Fibroblast of villous mesenchyme (primary cell): Measurements from ENCODE around the gene NPHP1. TPM values are rescaled to one million over a fixed set of nuclear protein-coding genes. Genes with fewer than 3 reads are reported as not detected.
"Not testable (repeated sequence)": the region's sequence is repeated elsewhere in the genome, so short reads cannot be mapped to it uniquely, and the experiment has no call there.

Experiments
- DNase-seq: peaks from one replicate; pipeline ENCODE4 v3.0.0-alpha.2; 2010; ENCODE audit warnings: low read depth
- H3K4me3 ChIP-seq: 2 replicates; pipeline ENCODE4 v1.5.1; 2011; ENCODE audit warnings: low read depth, mild to moderate bottlenecking, low read length
- CTCF ChIP-seq: IDR thresholded peaks from 2 replicates; pipeline ENCODE4 v1.5.1; 2012; ENCODE audit warnings: low read depth, mild to moderate bottlenecking, low read length; ENCODE audit not compliant: insufficient read depth
- total RNA-seq: library from RNA; depleted of rRNA; stranded (reverse); fragments of >200 nt; gene quantifications from 2 replicates; pipeline ENCODE4 v1.2.3, GENCODE V29; 2012

The NPHP1 gene
- total RNA-seq, 1 donor = 4.3 TPM

- peak; percentile 41 for DNase-seq
- no peak for TF ChIP-seq CTCF
- H3K4me3 ChIP-seq = no peak overlapping the region
Measured at GRCh38 chr2:110173523-110173922, 31.3 kb downstream of the NPHP1 start.

DNA sequence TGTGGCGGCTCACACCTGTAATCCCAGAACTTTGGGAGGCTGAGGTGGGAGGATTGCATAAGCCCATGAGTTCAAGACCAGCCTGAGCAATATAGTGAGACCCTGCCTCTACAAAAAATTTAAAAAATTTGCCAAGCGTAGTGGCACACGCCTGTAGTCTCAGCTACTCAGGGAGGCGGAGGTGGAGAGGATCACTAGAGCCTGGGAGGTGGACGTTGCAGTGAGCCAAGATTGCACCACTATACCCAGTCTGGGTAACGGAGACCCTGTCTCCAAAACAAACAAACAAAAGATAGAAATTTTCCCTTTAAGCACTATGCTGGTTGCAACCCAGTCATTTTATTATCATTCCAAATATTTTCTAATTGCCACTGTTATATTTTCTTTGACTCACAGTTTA lies 32.3 kb downstream of the NPHP1 start:
- no peak for DNase-seq
- H3K4me3 ChIP-seq = no peak overlapping the region
- TF ChIP-seq CTCF = no peak

DNA sequence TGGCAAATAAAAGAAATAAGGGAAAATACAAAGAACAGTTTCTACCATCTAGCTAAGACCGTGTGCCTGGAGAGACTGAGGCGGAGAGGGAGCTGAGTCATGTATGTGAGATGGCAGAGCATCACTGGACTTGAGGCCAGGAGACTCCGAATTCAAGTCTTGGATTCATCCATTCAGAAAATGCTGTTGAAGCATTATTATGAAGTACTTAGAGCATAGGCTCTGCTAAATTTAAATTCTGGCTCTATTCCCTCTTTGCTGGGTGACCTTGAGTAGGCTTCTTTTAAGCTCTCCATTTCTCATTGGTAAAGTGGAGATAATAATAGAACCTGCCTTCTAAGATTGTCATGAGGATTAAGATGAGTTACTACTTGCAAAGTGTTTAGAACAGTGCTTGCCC lies 34.7 kb downstream of the NPHP1 start:
- TF ChIP-seq CTCF = no peak
- H3K4me3 ChIP-seq = no peak overlapping the region
- DNase-seq = no peak

- TF ChIP-seq CTCF = no peak
- no peak for DNase-seq
Measured at GRCh38 chr2:110167326-110168000, 37.4 kb downstream of the NPHP1 start.

DNA sequence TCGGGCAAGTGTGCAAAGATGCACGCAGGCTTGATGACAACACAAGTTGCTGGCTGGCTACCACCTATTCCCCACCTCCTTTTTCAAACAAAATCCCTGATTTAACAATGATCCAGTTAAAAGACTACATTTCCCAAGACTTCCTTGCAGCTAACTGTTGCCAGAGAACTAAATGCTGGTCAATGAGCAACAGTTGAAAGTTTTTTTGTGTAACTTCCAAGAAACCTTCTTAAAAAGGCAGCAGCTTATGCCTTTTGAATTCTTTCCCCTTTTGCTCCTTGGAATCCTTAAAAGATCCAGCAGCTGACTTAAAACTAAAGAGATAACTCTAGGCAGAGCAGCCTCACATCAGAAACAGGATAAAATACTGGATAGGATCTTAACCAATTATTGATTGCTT lies 38.5 kb downstream of the NPHP1 start:
- no peak for DNase-seq
- no peak for TF ChIP-seq CTCF
- no peak overlapping the region for H3K4me3 ChIP-seq

More at GRCh38 chr2:110167326-110168000, 37.4 kb downstream of the NPHP1 start:
- H3K4me3 ChIP-seq = no peak overlapping the region

DNA sequence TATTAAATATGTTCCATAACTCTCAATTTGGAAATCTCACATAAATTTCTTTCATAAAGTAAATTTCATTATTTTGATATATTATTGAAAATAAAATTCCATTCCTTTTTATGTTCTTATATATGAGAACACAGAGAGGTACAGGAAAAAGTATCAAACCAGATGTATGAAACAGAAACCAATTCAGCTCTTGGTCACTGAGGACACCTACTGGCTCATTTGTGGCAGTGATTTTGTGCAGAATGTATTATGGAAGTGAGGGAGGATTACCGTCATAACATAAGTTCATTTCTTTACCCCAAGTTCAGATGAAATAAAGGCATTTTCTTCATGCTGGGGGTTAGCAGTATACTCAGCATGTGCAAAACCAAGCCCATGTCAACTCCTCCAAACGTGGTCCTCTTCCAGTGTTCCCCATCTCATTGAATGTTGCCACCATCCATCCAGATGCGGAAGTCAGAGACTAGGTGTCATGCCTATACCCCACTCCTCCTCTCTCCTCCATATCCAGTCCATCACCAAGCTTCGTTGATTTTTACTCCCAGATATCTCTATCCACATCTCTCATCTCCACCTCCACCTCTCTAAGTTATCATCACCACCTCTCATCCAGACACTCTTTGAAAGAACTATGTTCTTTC lies 47.5 kb downstream of the NPHP1 start:
- no peak overlapping the region for H3K4me3 ChIP-seq
- TF ChIP-seq CTCF = peak; percentile 89
- peak; percentile 69 for DNase-seq

DNA sequence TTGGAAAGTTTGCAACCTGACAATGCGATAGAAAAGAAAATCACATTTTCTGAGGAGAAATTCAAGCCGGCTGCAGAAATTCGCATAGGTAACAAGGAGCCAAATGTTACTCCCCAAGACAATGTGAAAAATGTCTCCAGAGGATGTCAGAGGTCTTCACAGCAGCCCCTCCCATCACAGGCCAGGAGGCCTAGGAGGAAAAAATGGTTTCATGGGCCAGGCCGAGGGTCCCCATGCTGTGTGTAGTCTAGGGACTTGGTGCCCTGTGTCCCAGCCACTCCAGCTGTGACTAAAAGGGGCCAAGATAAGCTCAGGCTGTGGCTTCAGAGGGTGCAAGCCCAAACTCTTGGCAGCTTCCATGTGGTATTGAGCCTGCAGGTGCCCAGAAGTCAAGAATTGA lies 50.0 kb downstream of the NPHP1 start:
- not testable (repeated sequence) for DNase-seq, H3K4me3 ChIP-seq

- H3K4me3 ChIP-seq, DNase-seq: not testable (repeated sequence)
Measured at GRCh38 chr2:110154188-110154587, 50.6 kb downstream of the NPHP1 start.
